Breast epithelium (tissue), 3 donors: Measurements from ENCODE around the gene TMEM106C.

Source experiments
- POLR2A ChIP-seq: fragments of 450-650 bp; IDR thresholded peaks from one replicate; pipeline ENCODE4 v1.6.1; 2016; ENCODE audit warnings: antibody characterized with exemption, mild to moderate bottlenecking, moderate library complexity
- POLR2AphosphoS5 ChIP-seq, 3 donors: sonication (generic); formaldehyde crosslinking; IDR thresholded peaks; one replicate each; pipeline ENCODE4 v1.6.1; 2017; ENCODE audit warnings: antibody characterized with exemption in 3 of 3
- TF ChIP-seq, protein P1 (sequence below), 3 donors: fragments of 450-650 bp; IDR thresholded peaks; one replicate each; pipeline ENCODE4 v1.5.1; 2016 to 2017; ENCODE audit warnings: antibody characterized with exemption in 3 of 3, mild to moderate bottlenecking in 3 of 3, moderate library complexity in 3 of 3

DNA sequence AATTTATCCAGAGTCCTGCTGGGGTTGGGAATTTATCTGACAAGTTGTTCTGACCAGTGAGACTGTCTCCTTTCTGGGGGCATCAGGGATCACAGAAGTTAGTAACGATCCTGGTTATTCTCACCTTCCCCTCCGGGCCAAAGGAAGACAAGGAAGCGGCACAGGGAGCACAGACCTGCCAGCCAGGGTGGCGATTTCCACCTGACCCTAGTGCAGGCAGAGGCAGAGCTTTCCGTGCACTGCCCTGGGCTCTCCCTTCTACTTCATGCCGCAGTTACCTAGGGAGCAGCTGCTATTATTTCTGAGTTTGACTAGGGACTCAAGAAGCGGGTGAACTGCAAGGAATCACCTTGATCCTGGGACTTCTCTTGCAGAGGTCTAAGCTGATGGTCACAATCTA, 7.4 kb downstream of the TMEM106C start:
- TF ChIP-seq, protein P1, sequence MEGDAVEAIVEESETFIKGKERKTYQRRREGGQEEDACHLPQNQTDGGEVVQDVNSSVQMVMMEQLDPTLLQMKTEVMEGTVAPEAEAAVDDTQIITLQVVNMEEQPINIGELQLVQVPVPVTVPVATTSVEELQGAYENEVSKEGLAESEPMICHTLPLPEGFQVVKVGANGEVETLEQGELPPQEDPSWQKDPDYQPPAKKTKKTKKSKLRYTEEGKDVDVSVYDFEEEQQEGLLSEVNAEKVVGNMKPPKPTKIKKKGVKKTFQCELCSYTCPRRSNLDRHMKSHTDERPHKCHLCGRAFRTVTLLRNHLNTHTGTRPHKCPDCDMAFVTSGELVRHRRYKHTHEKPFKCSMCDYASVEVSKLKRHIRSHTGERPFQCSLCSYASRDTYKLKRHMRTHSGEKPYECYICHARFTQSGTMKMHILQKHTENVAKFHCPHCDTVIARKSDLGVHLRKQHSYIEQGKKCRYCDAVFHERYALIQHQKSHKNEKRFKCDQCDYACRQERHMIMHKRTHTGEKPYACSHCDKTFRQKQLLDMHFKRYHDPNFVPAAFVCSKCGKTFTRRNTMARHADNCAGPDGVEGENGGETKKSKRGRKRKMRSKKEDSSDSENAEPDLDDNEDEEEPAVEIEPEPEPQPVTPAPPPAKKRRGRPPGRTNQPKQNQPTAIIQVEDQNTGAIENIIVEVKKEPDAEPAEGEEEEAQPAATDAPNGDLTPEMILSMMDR (IDR thresholded peaks at IDR 0.05) = no peak
- TF ChIP-seq POLR2AphosphoS5 (IDR thresholded peaks at IDR 0.05) (no peak), POLR2A (no peak)
